Measurements from ENCODE around the gene BBC3. TPM values are rescaled to one million over a fixed set of nuclear protein-coding genes. Genes with fewer than 3 reads are reported as not detected.

Gene BBC3
- total RNA-seq, 1 donor from 2014 or later: 54.6 TPM

DNA sequence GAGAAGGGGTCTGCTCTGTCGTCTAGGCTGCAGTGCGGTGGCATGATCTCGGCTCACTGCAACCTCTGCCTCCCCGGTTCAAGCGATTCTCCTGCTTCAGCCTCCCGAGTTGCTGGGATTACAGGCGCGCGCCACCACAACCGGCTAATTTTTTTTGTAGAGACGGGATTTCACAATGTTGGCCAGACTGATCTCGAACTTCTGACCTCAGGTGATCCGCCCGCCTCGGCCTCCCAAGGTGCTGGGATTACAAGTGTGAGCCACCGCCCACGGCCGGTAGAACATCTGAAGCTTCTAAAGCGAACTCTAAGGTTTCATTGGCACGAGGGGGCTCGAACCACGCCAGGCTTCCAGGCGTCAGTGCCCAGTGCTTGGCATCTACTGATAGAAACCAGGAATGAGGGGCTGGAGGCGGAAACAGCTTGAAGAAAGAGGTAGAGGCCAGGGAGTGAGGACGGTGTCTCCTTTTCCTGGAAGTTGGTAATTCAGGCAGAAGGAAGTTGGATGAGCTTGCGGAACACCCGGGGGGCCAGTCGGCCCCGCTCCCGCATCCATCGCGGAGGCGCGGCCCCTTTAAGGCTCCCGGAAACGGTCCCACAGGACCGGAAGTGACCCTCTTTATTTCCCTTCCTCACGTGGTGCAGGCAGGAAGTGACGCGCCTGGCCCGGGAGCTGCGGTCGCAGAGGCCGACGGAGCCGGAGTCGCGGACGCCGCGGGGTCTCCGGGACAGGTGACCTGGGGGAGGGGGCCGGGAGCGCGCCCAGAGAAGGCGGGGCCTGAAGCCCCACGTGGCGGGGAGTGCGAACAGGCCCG is 25.1 kb upstream of the BBC3 start, which contains the start of gene CCDC9:
CCDC9 (plus strand) TSS at position 647 of the 814 bp plus-strand sequence. CDS start 1,876 bp downstream, outside the sequence.
- Histone ChIP-seq H3K9me3 (ENCODE audit: insufficient read depth, low read depth, low read length) (no peaks in the 10 kb centered on the region), H4K20me1 (ENCODE audit: insufficient read depth, low read length) (peaks cover 18% of the 10 kb centered on the region), H2AFZ (ENCODE audit: low read depth, low read length) (peak within 1 kb of the TSS; percentile 90), H3K36me3 (ENCODE audit: insufficient read depth, low read length) (peaks cover 6% of the 10 kb centered on the region), H3K27ac (ENCODE audit: low read depth, low read length) (peak within 1 kb of the TSS; percentile 94), H3K4me2 (ENCODE audit: low read length) (peak within 1 kb of the TSS; percentile 93), H3K27me3 (ENCODE audit: insufficient read depth, low read length) (no peaks in the 10 kb centered on the region), H3K4me3 (ENCODE audit: insufficient read depth, low read depth, low read length) (peak within 1 kb of the TSS; percentile 70), H3K9ac (ENCODE audit: low read length) (peak within 1 kb of the TSS; percentile 88), H3K4me1 (ENCODE audit: insufficient read depth, low read length) (peaks cover 32% of the 10 kb centered on the region), H3K79me2 (ENCODE audit: insufficient read depth, low read length) (peaks cover 38% of the 10 kb centered on the region)
- Mint-ChIP-seq H3K4me3 (ENCODE audit: unreplicated experiment) (peak within 1 kb of the TSS; percentile 94), H3K36me3 (ENCODE audit: low read depth, unreplicated experiment) (peaks cover 18% of the 10 kb centered on the region), H3K9me3 (ENCODE audit: unreplicated experiment) (no peaks in the 10 kb centered on the region), H3K4me1 (ENCODE audit: low read depth, unreplicated experiment) (peaks cover 30% of the 10 kb centered on the region), H3K27me3 (ENCODE audit: low read depth, unreplicated experiment) (no peaks in the 10 kb centered on the region), H3K27ac (ENCODE audit: unreplicated experiment) (peak within 1 kb of the TSS; percentile 98)
- FAIRE-seq (no peak), DNase-seq (ENCODE audit: low read depth) (peak; percentile 89)
- TF ChIP-seq EZH2 (IDR thresholded peaks at IDR 0.05; ENCODE audit: insufficient read depth, low read length): no peak
- TF ChIP-seq, protein P1, sequence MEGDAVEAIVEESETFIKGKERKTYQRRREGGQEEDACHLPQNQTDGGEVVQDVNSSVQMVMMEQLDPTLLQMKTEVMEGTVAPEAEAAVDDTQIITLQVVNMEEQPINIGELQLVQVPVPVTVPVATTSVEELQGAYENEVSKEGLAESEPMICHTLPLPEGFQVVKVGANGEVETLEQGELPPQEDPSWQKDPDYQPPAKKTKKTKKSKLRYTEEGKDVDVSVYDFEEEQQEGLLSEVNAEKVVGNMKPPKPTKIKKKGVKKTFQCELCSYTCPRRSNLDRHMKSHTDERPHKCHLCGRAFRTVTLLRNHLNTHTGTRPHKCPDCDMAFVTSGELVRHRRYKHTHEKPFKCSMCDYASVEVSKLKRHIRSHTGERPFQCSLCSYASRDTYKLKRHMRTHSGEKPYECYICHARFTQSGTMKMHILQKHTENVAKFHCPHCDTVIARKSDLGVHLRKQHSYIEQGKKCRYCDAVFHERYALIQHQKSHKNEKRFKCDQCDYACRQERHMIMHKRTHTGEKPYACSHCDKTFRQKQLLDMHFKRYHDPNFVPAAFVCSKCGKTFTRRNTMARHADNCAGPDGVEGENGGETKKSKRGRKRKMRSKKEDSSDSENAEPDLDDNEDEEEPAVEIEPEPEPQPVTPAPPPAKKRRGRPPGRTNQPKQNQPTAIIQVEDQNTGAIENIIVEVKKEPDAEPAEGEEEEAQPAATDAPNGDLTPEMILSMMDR (IDR thresholded peaks at IDR 0.05; ENCODE audit: insufficient read depth, low read depth, low read length): no peak

DNA sequence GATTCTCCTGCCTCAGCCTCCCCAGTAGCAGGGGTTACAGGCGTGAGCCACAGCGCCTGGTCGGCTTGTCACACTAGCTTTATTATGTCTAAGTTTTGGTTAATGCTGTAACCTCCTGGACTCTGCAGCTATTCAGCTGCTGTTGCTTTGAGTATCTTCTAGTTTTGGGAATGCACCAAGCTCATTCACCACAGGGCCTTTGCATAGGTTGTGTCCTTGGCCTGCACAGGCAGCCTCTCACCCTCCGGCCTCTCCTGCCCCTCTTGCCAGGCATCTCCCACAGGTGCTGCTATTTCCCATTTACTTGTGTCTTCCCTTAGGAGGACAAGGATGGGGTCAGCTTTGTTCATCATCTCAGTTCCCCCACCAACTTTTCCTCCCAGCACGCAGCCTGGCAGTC is 23.0 kb upstream of the BBC3 start:
- peak overlapping the region; percentile 58 for H3K27ac ChIP-seq (ENCODE audit: low read depth, low read length)

More for the DNA sequence above, 23.0 kb upstream of the BBC3 start:
- peak overlapping the region; percentile 9 for H3K9ac ChIP-seq (ENCODE audit: low read length)
- H3K36me3 ChIP-seq (ENCODE audit: insufficient read depth, low read length): no peaks in the 10 kb centered on the region
- Mint-ChIP-seq H3K4me1 (ENCODE audit: low read depth, unreplicated experiment) (peaks cover 13% of the 10 kb centered on the region), H3K27ac (ENCODE audit: unreplicated experiment) (peak overlapping the region; percentile 85), H3K4me3 (ENCODE audit: unreplicated experiment) (no peak overlapping the region), H3K27me3 (ENCODE audit: low read depth, unreplicated experiment) (no peaks in the 10 kb centered on the region), H3K36me3 (ENCODE audit: low read depth, unreplicated experiment) (peaks cover 6% of the 10 kb centered on the region), H3K9me3 (ENCODE audit: unreplicated experiment) (no peaks in the 10 kb centered on the region)
- TF ChIP-seq EZH2 (IDR thresholded peaks at IDR 0.05; ENCODE audit: insufficient read depth, low read length): no peak
- TF ChIP-seq, protein P1 (IDR thresholded peaks at IDR 0.05; ENCODE audit: insufficient read depth, low read depth, low read length): no peak
- H3K4me1 ChIP-seq (ENCODE audit: insufficient read depth, low read length): peaks cover 24% of the 10 kb centered on the region
- H3K4me2 ChIP-seq (ENCODE audit: low read length): peak overlapping the region; percentile 62
- H3K4me3 ChIP-seq (ENCODE audit: insufficient read depth, low read depth, low read length): no peak overlapping the region
- H3K27me3 ChIP-seq (ENCODE audit: insufficient read depth, low read length): no peaks in the 10 kb centered on the region
- H4K20me1 ChIP-seq (ENCODE audit: insufficient read depth, low read length): peaks cover under 1% of the 10 kb centered on the region
- peaks cover 17% of the 10 kb centered on the region for H3K79me2 ChIP-seq (ENCODE audit: insufficient read depth, low read length)
- H2AFZ ChIP-seq (ENCODE audit: low read depth, low read length): no peak overlapping the region
- DNase-seq (ENCODE audit: low read depth) (no peak), FAIRE-seq (no peak)
- no peaks in the 10 kb centered on the region for H3K9me3 ChIP-seq (ENCODE audit: insufficient read depth, low read depth, low read length)
